COR-L47 (cell line): ENCODE measurements around the gene METAP1.
"Not testable (repeated sequence)": the region's sequence is repeated elsewhere in the genome, so short reads cannot be mapped to it uniquely, and the experiment has no call there.

Source experiments
- DNase-seq: peaks from one replicate; lab custom pipeline; 2025; lab: John Stamatoyannopoulos, UW

METAP1 gene

DNA sequence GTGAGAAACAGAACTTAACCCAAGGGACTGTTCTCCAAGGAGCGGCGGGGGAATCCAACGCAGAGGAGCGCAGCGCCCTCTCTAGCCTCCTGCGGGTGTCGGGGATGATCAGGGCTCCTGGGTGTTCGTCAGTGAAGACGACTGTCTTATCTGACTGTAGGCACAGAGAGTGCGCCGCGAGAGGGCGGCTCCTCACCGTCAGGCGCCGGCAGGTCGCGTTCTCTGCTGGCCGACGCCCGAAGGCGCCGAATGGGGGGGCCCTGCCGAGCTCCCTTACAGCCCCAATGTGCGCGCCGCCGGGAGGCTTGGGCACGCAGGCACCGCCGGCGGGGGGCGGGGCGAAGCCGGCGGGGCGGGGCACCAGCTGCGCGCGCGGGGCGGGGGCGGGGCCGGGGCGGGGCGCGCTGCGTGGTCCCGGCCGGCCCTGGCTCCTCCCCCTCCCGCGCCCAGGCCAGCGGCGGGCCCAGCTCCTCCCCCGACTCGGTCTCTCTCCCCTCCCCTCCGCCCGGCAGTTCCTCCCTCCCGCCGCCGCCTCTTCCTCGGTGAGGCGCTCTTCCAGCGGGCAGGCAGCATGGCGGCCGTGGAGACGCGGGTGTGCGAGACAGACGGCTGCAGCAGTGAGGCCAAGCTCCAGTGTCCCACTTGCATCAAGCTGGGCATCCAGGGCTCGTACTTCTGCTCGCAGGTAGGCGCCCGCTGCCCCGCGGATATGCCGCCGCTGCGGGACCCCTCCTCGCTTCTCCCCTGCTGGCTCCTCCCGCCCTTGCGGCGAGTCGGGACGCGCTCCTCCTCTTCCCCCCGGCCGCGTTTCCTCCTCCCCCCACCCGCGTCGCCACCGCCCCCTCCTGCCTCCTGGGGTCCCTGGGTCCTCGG is at the start of gene METAP1:
Gene METAP1 (plus strand): TSS at position 539 of the 873 bp plus-strand sequence. CDS start 33 bp downstream, at position 572.
- peak; percentile 98 for DNase-seq

DNA sequence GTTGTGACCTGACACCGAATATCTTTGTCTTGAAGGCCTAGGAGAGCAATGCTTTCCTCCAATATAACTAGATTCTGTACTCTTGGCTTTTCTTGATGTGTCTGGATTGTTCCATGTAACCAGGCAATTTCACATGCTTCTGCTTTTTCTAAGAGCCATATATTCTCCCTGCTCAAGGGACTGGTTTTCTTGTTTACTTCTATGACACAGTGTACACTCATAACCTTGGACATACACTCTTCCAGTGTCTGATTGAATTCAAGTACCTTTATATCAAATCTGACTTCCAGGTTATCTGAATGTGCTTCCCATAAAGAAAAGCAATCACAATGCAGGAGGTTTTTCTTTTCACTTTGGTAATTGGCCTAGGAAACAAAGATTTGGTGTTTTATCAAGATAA is 49.2 kb upstream of the METAP1 start:
- no peak for DNase-seq

DNA sequence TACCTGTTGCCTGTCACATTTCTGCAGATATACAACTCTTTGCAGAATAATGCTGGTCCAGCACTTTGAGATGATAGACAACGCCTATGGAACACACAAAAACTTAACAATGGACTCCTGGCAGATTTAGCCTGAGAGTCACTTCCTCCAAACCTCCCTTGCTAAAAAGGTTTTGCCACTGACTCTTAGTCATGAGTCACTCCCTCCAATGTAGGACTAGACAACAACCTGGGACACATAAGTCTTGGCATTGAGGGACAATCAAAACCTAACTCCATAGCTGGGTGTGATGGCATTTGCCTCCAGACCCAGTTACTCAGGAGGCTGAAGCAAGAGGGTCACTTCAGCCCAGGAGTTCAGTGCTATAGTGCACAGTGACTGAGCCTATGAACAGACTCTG is 44.6 kb upstream of the METAP1 start:
- no peak for DNase-seq

DNA sequence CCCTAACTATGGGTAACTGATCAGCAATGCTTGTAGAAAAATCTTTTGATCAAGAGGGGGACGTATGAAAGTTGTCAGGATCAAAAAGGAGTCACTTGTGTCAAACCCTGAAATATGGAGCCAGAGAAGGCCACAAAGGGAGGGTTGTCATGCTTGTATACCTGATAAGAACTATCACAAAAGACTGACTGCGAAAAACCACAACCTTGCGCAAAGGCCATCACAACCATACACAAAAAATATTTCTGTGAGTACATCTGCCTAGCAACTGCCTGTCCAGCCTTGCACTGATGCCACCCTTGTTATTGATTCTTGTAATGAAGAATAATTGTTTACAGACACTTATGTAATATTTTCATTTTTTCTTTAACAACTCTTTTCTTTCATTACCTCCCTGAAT is 43.8 kb upstream of the METAP1 start:
- DNase-seq = no peak

DNA sequence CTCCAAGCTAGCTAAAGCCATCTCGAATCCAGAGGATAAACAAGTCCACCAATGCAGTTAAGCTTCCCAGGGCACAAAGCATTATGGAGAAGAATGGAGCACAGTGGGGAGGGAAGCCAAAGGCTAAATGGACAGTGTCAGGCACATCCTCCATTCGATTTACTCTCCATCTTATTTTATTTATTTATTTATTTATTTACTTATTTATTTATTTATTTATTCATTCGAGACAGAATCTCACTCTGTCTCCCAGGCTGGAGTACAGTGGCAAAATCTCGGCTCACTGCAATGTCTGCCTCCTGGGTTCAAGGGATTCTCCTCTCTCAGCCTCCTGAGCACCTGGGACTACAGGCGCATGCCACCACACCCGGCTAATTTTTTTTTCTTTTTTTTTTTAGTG is 40.3 kb upstream of the METAP1 start:
- DNase-seq = no peak

DNA sequence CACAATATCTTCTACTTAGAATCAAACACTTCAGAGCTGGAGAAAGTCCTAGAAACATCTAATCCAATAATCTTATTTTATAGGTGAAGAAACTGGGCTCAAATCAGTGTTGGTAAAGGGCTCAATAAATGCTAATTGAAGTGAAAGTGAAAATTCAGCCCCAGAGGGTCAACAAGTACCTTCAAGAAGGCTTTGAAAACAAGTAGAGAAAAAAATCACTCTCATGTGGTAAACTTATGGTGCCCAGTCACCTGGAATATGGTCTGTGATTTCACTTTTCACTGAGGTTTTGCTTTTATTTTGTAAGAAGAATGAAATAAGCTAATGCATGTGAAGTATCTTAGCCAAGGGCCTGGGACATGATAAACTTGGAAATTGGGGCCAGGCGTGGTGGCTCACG is 37.5 kb upstream of the METAP1 start:
- no peak for DNase-seq

DNA sequence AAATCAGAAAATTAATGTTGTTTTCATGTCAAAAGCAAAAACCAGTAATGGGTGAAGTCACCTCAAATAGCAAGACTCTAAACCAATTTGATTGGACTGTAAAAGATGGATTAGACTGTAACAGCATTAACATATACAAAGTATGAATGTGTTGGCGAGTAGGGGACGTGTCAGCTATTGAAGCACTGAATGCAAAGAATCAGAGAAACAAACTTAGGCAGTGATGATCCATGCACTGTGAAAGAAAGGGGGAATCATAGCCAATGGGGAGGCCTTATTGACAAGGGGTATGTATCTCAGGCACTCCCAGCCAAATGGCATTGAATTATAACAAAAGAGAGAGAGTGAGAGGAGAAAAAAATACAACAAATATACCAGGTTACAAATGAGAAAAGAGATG is 36.1 kb upstream of the METAP1 start:
- DNase-seq = no peak

DNA sequence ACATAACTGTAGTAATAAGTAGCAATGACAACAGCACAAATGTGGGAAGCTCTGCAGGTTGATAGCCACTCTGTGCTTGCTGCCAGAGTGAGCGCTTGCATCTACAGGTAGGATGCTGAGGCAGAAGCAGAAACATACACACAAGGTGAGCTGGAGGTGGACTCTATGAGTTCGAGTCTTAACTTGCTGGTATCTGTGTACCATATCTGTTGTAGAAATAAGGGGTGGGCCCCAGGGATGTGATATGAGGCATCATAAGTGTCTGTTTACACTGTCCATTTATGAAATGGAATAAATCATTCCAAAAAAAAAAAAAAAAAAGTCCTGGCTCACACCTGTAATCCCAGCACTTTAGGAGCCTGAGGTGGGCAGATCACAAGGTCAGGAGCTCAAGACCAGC is 33.8 kb upstream of the METAP1 start:
- no peak for DNase-seq

DNA sequence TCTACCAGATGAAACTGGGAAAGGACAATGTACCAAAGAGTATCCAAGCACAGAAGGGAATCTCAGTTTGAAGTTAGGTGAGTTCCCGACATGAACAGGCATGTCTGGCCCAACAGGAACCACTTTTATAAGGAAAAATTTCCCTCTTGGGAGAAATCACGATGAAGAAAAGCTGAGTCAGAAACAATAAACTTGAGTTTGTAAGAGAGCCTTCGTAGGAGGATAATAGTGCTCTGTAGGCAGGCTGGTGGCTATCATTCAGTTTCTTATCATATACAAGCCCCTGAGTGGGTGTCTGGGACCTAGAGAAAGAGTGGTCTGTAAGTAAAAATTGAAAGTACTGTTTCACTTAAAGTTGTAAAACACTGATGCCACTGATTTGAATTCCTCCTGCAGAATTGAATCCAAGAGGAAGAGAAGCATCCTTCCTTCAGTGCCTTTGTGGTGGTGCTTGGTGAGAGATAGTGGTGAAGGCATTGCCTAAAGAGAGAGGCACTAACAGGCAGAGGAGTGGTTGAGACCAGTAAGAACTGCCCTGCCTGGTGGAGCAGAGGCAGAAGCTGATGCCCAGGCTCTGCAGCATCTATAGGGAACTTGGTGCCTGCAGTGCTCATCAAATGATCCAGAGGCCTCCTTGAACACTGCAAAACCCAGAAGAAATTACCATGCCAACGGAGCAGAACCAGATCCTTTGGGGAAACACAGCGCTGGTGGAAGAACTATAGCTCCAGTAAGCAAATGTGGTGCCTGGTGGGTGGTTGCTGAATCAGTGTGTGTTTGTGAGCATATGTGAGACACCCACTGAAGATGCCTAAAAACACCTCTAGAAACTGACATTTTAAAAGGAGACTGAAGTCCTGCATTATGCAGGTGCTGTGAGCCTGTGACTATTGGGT is 31.7 kb upstream of the METAP1 start:
- no peak for DNase-seq

DNA sequence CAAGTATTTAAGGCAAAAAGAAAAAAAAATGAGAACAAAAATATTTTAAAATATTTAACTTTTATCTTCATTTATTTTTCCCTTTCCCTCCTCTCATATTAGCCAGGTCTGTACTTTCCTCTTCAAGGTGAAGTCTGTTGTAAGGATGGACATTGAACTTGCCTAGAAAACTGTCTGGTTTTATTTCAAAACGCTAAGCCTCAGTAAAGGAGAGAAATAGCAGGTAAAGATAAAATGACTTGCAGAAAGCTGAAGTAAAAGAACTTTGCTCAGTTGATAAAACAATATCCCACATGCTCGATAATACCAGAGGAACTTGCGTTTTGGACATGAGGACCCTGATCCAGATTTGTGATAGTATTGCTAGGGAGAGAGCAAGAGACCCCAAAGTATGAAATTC is 28.6 kb upstream of the METAP1 start:
- DNase-seq = no peak

DNA sequence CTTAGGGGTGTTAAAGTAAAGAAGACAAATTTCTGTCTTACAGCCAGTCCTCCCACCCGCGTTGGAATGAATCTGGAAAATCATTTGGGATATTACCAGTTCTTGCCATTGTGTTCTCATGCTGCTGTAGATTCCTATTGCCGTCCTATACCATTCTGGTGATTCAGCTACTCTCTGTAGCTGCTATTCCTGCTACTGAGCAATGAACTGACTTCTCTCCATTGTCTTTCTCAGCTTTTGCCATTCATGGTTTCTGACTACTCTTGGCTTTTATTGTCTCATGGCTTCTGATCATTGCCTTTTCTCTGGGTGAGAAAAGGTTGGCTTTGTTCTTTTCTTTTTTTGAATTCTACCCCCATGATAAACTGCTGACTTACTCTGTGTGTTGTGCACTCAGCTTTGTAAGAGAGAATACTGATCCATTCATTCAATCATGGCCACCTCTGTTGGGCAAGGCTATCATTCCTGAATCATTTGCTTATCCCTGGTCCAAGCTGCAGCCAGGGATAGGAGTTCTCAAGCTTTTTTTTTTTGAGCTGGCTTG is 27.7 kb upstream of the METAP1 start:
- DNase-seq = no peak

DNA sequence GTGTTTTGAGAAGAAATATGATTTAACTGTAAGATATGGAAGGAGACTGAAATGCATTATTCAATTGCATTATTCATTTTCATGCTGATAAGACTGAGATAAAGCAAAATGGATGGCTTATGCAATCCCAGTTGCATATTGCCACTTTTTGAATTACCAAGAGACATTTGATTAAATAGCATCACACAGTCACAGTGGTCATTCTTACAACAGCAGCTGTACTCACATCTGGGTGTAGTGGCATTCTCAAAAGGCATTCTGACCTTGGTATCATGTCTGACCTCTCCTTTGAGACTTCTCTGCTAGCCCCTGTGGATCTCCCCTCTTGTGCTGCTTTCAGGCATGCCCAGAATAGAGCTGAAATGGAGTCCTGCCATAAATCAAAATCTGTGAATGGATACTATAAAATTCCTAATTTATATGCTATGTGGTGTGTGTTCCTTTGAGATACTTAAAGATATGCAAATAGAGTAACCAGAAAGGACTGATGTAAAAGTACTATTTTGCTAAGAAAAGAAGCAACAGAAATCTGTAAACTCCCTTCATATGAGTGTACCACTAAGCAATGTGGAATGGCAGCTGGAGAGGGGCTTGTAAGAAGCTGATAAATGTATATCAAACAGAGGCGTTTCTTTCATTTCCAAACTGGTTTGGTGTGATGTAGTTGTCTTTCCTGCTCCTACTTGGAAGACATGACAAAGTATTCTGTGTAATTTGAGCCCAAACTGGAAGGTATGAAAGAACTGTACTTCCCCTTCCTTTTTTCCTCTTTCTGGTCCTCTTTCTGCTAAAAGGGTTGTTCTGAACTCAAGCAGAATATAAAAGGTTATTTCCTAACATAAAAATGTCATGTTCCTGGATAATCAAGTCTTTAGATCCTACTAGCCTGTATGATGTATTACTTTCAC is 25.4 kb upstream of the METAP1 start:
- DNase-seq = no peak

DNA sequence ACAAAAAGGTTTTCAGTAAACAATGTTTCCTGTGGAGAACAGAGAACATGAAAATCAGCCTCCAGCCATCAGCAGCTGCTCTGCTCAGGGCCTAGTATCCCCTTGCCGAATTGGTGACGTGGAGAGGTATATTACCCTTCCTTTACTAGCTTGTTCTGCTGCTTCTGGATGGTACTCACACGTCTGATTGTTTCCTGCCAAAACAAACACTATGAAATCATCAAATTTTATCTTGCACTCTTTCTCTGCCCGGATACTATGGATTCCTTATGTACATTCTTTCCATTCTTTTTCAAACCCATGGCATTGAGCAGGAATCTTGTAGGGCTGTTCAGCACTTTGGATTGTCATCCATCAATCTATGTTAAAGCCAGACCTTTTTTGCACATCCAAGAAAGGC is 18.8 kb upstream of the METAP1 start:
- no peak for DNase-seq

DNA sequence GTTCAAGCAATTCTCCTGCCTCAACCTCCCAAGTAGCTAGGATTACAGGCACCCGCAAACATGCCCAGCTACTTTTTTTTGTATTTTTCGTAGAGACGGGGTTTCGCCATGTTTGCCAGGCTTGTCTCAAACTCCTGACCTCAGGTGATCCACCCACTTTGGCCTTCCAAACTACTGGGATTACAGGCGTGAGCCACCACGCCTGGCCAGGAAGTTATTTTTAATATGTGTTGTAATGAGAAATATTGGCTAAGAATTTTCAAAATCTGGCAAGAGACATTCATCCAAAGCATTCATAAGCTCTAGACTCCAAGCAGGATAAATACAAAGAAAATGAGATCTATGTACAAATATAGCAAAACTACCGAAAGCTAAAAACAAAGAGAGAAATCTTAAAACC is 18.0 kb upstream of the METAP1 start:
- DNase-seq = no peak

DNA sequence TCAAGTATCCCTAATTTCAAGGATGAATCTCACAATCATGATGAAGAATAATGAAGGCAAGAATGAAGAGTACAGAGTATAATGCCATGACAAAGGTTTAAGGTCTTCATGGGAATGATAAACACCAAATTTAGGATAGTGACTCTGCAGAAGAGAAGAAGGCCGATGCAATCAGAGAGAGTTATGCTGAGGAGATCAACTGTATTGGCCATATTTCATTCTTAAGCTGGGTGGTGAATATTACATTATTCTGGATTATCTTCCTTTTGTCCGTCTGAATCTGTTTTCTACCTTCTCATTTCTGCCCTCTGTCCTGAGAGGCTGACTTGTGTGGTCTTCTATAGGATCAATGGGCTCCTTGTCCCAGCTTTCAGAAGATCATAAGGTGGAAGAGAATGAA is 7.8 kb upstream of the METAP1 start:
- DNase-seq = no peak

DNA sequence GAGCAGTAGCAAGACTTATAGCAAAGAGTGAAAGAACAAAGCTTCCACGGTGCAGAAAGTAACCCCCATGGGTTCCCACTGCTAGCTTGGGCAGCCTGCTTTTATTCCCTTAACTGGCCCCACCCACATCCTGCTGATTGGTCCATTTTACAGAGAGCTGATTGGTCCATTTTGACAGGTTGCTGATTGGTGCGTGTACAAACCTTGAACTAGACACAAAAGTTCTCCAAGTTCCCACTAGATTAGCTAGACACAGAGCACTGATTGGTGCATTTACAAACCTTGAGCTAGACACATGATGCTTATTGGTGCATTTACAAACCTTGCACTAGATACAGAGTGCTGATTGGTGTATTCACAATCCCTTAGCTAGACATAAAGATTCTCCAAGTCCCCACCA is 2.7 kb upstream of the METAP1 start:
- DNase-seq = not testable (repeated sequence)

DNA sequence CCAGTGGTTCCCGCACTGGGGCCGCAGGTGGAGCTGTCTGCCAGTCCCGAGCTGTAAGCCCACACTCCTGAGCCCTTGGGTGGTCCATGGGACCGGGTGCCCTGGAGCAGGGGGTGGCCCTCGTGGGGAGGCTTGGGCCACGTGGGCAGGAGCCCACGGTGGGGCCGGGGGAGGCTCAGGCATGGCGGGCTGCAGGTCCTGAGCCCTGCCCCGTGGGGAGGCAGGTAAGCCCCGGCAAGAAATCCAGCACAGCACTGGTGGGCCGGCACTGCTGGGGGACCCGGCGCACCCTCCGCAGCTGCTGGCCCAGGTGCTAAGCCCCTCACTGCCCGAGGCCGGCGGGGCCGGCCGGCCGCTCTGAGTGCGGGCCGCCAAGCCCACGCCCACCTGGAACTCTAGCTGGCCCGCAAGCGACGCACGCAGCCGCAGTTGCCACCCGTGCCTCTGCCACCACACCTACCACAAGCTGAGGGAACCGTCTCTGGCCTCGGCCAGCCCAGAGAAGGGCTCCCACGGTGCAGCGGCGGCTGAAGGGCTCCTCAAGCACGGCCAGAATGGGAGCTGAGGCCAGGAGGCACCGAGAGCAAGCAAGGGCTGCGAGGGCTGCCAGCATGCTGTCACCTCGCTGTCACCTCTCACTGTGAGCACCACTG is 2.0 kb upstream of the METAP1 start:
- no peak for DNase-seq

DNA sequence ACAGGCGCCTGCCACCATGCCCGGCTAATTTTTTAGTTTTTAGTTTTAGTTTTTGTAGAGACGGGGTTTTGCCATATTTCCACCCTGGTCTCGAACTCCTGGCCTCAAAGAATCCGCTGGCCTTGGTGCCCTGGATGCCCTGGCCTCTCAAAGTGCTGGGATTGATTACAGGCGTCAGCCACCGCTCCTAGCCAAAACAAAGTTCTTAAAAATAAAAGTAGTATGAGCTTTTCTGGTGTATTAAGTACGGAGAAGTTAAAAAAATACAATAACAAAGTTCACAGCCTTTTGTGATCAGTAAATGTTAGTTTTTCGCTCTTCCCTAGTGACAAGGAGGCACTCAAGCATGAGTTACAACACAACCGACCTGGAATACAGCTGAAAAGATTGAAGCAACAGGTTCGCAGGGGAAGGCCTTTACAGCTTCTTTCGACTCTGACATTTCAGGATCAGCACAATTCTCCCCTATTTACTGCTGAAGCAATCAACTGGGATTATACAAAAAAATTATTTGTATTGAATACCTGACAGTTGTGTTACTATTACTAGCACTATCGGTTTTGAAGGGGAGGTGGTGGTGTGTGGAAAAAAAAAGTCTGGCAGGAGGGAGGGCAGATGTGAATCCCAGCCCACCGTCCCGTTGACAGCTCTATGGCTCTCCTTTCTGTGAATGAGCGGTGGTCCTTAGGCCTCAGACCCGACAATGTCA is 893 bp upstream of the METAP1 start:
- DNase-seq = no peak

DNA sequence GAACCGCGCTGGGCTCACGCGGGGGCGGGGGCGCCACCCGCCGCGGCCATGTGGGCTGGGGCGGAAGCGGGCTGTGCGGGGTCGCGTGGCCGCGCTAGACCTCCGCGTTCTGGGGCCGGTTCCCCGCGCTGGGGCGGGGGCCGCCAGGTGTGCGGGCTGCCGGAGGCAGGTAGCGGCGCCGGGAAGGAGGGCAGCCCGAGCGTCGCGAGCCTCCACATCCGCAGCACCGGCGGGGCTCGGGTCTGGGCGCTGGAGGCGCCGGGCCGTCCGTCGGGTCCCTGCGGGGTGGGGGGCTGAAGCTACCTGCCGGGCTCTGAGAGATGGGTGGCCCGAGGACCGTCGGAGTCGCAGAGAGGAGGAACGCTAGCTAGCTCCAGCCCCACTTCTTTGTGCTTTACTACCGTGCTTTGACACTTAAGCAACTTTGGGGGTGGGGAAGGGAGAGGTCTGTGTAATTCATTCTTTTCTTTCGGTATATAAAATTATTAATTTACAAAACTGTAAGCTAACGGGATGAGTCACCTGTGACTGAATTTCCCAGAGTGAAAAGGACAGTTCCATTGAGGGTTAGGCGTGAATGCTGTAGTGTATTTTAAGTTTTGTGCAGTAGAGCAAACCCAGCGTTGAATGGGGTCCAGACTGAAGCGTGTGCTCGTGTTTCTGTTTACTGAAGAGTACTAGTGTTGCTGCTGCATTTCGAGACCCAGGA is 689 bp downstream of the METAP1 start:
- peak; percentile 53 for DNase-seq

DNA sequence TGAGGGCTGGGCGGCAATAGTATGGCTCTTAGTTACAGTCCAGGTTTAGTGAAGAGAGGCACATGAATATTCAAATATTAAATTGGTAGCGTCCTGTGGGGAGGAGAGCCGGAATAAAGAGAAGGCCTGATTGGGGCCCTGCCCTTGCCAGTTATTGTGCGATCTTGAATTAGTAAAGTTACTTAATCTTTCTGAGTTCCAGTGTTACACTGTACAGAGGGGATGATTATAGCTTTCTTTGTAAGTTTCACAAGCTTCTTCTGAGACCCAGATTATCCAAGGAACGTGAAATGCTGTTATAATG is 1.2 kb downstream of the METAP1 start:
- no peak for DNase-seq
